ENCODE results near the gene POLR2B.
A peak's percentile ranks its signal among the peaks of the same experiment; 100 is the strongest.

DNA sequence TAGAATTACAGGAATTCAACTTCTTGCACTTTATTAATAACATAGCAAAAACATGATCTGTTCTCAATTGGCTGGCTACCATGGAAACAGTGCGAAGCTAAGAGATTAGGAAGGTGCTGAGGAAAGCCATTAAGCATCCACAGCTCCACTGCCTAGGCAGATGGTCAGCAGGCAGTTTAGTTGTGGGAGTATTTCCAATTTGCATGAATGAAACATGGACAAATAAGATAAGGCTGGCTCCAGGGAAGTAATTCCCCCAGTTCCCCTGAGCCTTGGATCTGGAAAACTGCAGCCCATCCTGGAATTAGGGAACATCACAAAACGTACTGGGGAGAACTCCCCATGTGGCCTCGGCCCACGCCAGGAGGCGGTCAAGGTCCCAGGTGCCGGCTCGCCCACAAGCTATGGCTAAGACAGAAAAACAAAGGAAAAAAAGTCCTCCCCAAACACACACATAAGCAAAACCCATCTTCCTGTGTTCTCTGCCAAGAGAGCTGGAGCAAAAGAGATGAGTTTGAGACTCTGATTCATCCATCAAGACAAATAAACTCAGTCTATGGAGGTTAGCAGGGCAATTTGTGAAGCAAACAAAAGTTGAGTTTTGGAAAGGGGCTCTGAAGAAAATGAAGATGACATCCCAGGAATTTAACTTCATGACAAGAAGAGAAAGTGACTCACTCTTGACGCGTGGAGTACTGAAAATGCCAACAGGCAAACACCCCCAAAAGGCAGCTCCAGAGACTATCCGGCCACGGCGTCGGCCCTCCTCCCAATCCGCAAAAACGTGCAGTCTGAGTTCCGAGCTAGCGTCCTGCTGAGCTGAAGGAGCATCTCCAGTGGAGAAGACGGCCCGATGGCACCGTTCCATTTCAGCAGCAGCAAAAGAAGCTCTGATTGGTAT is 86.4 kb downstream of the POLR2B start:
- TF ChIP-seq POLR2AphosphoS5 (IDR thresholded peaks at IDR 0.05; ENCODE audit: low read depth, low read length) (no peak), TAF1 (IDR thresholded peaks at IDR 0.05; ENCODE audit: borderline replicate concordance, insufficient read depth, low read length) (no peak), SIN3A (IDR thresholded peaks at IDR 0.05; ENCODE audit: borderline replicate concordance, insufficient read depth, low read length) (peak; percentile 6; the same call in 1 of the 2 replicates)
- TF ChIP-seq, protein P1, sequence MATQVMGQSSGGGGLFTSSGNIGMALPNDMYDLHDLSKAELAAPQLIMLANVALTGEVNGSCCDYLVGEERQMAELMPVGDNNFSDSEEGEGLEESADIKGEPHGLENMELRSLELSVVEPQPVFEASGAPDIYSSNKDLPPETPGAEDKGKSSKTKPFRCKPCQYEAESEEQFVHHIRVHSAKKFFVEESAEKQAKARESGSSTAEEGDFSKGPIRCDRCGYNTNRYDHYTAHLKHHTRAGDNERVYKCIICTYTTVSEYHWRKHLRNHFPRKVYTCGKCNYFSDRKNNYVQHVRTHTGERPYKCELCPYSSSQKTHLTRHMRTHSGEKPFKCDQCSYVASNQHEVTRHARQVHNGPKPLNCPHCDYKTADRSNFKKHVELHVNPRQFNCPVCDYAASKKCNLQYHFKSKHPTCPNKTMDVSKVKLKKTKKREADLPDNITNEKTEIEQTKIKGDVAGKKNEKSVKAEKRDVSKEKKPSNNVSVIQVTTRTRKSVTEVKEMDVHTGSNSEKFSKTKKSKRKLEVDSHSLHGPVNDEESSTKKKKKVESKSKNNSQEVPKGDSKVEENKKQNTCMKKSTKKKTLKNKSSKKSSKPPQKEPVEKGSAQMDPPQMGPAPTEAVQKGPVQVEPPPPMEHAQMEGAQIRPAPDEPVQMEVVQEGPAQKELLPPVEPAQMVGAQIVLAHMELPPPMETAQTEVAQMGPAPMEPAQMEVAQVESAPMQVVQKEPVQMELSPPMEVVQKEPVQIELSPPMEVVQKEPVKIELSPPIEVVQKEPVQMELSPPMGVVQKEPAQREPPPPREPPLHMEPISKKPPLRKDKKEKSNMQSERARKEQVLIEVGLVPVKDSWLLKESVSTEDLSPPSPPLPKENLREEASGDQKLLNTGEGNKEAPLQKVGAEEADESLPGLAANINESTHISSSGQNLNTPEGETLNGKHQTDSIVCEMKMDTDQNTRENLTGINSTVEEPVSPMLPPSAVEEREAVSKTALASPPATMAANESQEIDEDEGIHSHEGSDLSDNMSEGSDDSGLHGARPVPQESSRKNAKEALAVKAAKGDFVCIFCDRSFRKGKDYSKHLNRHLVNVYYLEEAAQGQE (IDR thresholded peaks at IDR 0.05; ENCODE audit: insufficient read depth in 1 of 2, low read depth in 2 of 2, low read length in 2 of 2), result no peak; a peak in 1 of 4 replicates

Data from PFSK-1 (cell line).